GM10266 (cell line): ENCODE results near the gene TNS3.

Experiments used
- DNase-seq: peaks from one replicate; pipeline ENCODE4 v3.0.0; 2012; ENCODE audit errors: extremely low spot score
- CTCF ChIP-seq: IDR thresholded peaks from 2 replicates; pipeline ENCODE4 v1.5.1; 2012; ENCODE audit warnings: mild to moderate bottlenecking, low read depth; ENCODE audit not compliant: control insufficient read depth, insufficient read depth; ENCODE audit errors: missing control alignments

TNS3 gene

GRCh38 chr7:47460251-47460989, 121.5 kb downstream of the TNS3 start:
- TF ChIP-seq CTCF, result no peak
- no peak for DNase-seq

GRCh38 chr7:47458486-47458885, 123.4 kb downstream of the TNS3 start:
- no peak for DNase-seq
- TF ChIP-seq CTCF, result no peak

GRCh38 chr7:47458057-47458456, 123.9 kb downstream of the TNS3 start:
- TF ChIP-seq CTCF, result no peak
- no peak for DNase-seq

GRCh38 chr7:47456210-47456955, 125.5 kb downstream of the TNS3 start:
- DNase-seq, result no peak
- no peak for TF ChIP-seq CTCF

- DNase-seq, result no peak
- TF ChIP-seq CTCF, result no peak
These were observed 126.1 kb downstream of the TNS3 start for GRCh38 chr7:47455872-47456185.

GRCh38 chr7:47454974-47455871, 126.7 kb downstream of the TNS3 start:
- TF ChIP-seq CTCF, result no peak
- no peak for DNase-seq
